Sciatic nerve (tissue), 2 donors: ENCODE results near the gene UBQLN4. TPM values are rescaled to one million over a fixed set of nuclear protein-coding genes. Genes with fewer than 3 reads are reported as not detected.
"Not testable (repeated sequence)": the region's sequence is repeated elsewhere in the genome, so short reads cannot be mapped to it uniquely, and the experiment has no call there.

Source experiments
- ATAC-seq: fragments of 200-7000 bp; cut with Tn5 transposase; one replicate; pipeline ENCODE4 v1.9.1; 2020; ENCODE audit warnings: mild to moderate bottlenecking, moderate library complexity
- DNase-seq: peaks from one replicate; pipeline ENCODE4 v3.0.0-alpha.2; 2020; ENCODE audit warnings: low spot score
- intact Hi-C: fragments of 100-400 bp; cut with DNase I; formaldehyde crosslinking; loops from one replicate; pipeline ENCODE4 v1.14.2; 2022
- total RNA-seq: library from RNA; stranded (reverse); fragmentation: NEBNext Ultra II Directional; extraction: Animal tissue kit (Norgen Biotek cat#: 25700); gene quantifications from one replicate; pipeline ENCODE4 v1.2.1, GENCODE V29; 2021
- donor health status: DM: no; HTN: no; CAD: no.
- donor health status: DM: no; HTN: no; CAD: no.

Gene UBQLN4
- total RNA-seq, 1 donor from 2014 or later, result 37.6 TPM

DNA sequence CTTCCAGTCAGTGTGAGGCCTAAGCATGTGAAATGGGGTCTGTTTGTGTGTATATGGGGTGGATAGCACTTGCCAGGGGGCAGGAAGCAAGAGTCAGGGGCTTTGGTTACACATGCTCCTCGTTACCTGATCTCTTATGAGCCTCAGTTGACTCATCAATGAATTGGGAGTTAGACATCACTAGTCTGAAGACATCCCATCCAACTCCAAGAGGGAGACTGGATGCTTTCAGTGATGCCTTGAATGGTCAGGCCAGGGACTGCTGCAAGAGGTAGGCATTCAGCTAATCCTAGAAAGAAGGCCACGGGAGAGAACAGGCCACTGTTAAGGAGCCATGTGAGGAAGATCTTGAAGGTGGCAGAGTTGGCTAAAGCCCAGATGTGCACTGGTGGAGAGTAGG, 13.7 kb upstream of the UBQLN4 start:
- ATAC-seq (no peak), DNase-seq (no peak)
- intact Hi-C loops, result no loop called here

DNA sequence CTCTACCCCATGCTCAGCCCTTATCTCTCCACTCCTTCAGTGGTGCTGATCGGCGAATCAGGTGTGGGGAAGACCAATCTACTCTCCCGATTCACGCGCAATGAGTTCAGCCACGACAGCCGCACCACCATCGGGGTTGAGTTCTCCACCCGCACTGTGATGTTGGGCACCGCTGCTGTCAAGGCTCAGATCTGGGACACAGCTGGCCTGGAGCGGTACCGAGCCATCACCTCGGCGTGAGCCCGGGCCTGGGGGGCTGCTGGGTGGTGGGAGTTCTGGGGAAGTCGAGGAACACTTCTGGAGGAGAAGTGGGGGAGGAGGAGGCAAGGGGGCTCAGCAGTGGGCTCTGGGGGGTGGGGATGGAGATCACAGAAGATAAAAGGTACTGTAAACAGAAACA, 12.3 kb upstream of the UBQLN4 start:
- intact Hi-C loops, result no loop called here
- ATAC-seq (no peak), DNase-seq (no peak)

DNA sequence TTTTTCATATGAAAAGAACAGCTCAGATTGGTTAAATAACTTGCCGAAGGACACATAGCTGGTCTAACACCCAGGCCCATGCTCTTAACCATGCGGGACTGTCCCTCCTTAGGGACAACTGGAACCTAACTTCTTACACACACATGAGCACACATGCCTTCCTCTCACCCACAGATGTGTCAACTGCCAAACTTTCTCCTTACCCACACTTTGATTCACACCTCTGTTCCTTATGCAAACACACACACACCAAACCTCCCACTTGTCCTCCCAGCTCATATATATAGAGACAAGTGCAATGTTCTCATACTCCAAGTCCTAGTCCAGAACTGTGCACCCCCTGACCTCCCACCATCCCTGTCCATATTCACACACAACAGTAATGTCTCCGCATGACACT, 11.6 kb upstream of the UBQLN4 start:
- no peak for DNase-seq
- intact Hi-C loops, result no loop called here
- no peak for ATAC-seq

- intact Hi-C loops, result no loop called here
- ATAC-seq (no peak), DNase-seq (no peak)
These were observed 11.0 kb upstream of the UBQLN4 start for GRCh38 chr1:156064615-156065014.

DNA sequence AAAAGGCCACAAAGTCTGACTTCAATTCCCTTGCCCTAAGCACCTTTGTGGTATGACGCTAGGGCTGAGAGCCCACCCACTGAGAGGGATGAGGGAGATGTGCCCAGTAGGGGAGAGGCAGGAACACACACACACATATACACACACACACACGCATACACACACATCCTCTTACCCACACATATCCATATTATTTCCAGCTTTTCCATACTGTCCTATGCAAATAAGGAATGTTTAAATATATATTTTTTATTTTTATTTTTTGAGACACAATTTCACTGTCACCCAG, 10.3 kb upstream of the UBQLN4 start:
- intact Hi-C loops, result no loop called here
- no peak for DNase-seq
- ATAC-seq, result no peak

GRCh38 chr1:156062189-156062588, 8.6 kb upstream of the UBQLN4 start:
- no peak for DNase-seq
- intact Hi-C loops, result no loop called here
- ATAC-seq, result no peak

DNA sequence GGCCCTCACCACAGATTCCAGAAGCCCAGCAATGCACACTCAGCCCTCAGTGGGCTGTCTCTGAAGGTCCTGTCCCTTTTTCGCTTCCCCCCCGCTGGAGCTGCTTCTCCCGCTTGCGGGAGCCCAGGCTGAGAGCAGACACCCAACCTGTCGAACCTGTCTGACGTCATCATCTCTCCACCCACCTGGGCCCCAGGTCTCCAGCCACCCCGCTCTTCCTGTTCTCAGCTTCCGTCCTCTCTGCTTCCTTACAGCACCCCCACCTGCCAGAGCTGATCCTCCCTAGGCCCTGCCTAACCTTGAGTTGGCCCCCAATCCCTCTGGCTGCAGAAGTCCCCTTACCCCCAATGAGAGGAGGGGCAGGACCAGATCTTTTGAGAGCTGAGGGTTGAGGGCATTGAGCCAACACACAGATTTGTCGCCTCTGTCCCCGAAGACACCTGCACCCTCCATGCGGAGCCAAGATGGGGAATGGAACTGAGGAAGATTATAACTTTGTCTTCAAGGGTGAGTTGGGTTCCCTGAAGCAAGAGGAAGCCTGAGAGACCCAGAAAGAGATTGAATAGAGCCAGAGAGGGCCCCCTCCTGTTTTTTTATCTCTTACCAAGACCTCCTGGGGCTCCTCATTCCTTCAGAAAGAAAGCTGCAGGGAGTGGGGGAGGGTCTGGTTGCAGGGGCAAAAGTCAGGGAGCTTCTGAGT, 7.5 kb upstream of the UBQLN4 start, which contains the start of gene RAB25:
TSS of gene RAB25 (plus strand) at position 224 of the 700 bp plus-strand sequence. CDS start at position 465, 241 bp downstream.
- DNase-seq (no peak), ATAC-seq (no peak)
- intact Hi-C loops, result no loop called here

DNA sequence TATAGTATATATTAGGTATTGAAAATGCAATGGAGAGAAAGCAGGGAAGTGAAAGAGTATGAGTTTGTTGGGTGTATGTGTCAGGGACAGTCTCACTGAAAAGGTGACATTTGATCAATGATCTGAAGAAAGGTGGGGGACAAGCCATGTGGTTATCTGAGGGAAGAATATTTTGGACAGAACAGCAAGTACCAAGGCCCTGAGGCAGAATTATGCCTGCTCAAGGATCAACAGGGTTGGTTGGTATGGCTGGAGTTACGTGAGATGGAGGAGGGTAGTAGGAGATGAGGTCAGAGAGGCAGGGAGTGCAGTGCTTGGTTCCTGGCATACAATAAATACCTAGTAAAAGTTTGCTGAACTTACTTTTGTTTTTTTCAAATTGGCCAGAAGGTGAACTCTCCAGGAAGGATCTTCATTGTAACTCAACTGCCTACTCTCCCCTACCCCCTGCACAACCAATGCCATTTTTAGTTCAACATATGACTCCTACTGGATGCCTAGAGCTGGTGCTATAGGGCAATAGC, 2.8 kb upstream of the UBQLN4 start:
- DNase-seq (no peak), ATAC-seq (no peak)
- intact Hi-C loops, result no loop called here

GRCh38 chr1:156055281-156056048, 1.9 kb upstream of the UBQLN4 start:
- DNase-seq, result peak; percentile 62
- intact Hi-C loops, result no loop called here

DNA sequence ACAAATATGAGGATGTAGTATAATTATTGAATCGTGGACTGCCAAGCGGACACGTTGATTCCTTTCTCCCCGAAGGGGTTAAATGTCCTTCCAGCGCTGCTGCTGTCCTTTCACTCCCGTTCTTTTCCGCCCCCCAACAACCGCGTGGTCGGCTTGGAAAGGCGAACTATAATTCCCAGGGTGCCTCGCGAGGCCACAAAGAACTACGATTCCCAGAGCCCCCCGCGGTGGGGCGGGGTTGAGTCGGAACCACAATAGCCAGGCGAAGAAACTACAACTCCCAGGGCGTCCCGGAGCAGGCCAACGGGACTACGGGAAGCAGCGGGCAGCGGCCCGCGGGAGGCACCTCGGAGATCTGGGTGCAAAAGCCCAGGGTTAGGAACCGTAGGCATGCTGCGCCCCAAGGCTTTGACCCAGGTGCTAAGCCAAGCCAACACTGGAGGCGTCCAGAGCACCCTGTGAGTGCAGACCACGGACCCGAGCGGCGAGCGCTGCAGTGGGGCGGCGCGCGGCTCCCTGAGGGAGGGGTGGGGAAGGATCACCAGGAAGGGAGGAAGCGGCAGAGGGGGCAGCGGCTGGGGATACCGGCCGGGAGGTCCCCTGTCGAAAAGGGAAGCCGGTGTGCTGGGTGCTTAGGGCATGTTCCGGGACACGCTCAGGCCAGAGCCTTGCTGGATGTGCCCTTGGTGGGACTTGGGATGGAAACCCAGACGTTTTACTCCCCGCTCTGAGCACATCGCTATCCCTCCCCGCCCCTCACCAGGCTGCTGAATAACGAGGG, 1.1 kb upstream of the UBQLN4 start, which contains the start of gene LAMTOR2:
TSS of gene LAMTOR2 (plus strand) at position 283 of the 781 bp plus-strand sequence. CDS start at position 391, 108 bp downstream.
- ATAC-seq (peak; percentile 95), DNase-seq (peak; percentile 99)
- intact Hi-C loops, result no loop called here

More at GRCh38 chr1:156055281-156056048, 1.9 kb upstream of the UBQLN4 start:
- ATAC-seq, result no peak

- DNase-seq, result peak; percentile 87
- ATAC-seq, result peak; percentile 5
- intact Hi-C loops, result no loop called here
These were observed 483 bp downstream of the UBQLN4 start for GRCh38 chr1:156052862-156053767.

DNA sequence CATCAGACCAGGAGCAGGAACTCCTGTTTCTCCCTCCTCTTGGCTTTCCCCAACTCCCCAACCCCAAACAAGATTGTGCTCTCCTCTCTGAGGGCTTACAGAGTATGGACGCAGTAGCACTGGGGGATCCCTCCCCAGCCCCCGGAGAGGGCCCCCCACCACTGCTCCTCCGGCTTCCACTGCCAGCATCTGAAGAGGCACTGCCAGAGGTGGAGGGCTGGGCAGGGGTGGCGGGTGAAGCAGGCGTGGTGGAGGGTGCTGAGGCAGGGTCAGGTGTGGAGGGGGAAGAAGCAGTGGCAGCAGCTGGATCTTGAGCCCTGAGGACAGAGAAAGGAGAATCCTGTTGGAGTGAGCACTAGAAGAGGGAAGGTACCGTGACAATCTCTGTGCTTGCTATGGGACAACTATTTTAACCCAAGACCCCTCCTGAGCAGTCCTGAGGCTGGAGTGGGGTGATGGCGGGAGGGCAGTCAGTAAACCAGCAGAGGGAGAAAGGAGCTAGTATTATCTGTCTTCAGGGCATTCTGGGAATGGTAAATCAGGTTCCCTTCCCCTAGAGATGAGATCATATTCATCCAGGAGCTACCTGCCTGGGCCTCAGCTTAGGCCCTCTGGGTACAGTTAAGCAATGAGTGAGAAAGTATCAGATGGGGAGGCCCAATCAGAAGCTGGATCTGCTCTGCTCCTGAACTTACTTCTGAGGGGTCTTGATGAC, 2.4 kb downstream of the UBQLN4 start:
- intact Hi-C loops, result no loop called here
- ATAC-seq, result no peak
- DNase-seq, result no peak

GRCh38 chr1:156050376-156050775, 3.2 kb downstream of the UBQLN4 start:
- intact Hi-C loops, result no loop called here
- ATAC-seq, result no peak
- DNase-seq, result no peak

GRCh38 chr1:156048663-156049258, 4.8 kb downstream of the UBQLN4 start:
- no peak for ATAC-seq

GRCh38 chr1:156045076-156045475, 8.5 kb downstream of the UBQLN4 start:
- intact Hi-C loops, result no loop called here
- ATAC-seq (no peak), DNase-seq (no peak)

More at GRCh38 chr1:156048663-156049258, 4.8 kb downstream of the UBQLN4 start:
- no peak for DNase-seq
- intact Hi-C loops, result no loop called here

DNA sequence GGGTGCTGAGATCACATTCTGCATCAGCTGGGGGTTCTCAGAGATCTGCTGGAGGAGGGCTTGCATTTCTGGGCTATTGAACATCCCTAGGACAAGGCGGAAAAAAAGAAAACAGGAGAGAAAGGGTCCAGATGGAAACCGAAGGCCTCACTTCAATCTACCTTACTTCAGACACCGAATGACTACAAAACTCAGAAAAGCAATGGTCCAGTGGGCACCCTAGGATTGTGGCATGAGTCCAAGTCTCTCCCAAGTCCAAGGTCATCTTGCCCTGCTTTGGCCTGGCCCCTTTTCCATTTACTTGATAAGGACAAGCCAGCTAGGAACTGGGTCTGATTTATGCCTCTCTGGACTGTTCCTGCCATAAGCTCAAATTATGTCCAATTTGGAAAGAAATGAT, 10.8 kb downstream of the UBQLN4 start:
- intact Hi-C loops, result no loop called here
- DNase-seq (no peak), ATAC-seq (no peak)

GRCh38 chr1:156034991-156035390, 18.6 kb downstream of the UBQLN4 start:
- DNase-seq, intact Hi-C loops, ATAC-seq: not testable (repeated sequence)
